HG02973 (cell line): ENCODE data around the gene ODAD2.
"Not testable (repeated sequence)": the region's sequence is repeated elsewhere in the genome, so short reads cannot be mapped to it uniquely, and the experiment has no call there.

Experiments
- ATAC-seq: cut with Tn5 transposase; IDR thresholded peaks from one replicate; pipeline ENCODE4 v1.9.1; 2021; ENCODE audit warnings: moderate library complexity; ENCODE audit not compliant: unreplicated experiment

ODAD2 gene

DNA sequence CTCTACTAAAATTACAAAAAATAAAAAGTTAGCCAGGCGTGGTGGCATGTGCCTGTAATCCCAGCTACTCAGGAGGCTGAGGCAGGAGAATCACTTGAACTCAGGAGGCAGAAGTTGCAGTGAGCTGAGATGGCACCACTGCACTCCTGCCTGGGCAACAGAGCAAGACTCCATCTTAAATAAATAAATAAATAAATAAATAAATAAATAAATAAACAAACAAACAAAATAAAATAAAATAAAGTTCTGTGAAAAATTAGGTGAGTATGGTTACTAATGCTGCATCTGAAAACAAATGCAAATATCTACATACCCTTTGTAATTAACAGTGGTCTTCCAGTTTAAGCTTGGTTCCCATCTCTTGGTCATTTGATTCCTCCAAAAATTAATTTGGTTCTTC is 28.1 kb downstream of the ODAD2 start:
- not testable (repeated sequence) for ATAC-seq

DNA sequence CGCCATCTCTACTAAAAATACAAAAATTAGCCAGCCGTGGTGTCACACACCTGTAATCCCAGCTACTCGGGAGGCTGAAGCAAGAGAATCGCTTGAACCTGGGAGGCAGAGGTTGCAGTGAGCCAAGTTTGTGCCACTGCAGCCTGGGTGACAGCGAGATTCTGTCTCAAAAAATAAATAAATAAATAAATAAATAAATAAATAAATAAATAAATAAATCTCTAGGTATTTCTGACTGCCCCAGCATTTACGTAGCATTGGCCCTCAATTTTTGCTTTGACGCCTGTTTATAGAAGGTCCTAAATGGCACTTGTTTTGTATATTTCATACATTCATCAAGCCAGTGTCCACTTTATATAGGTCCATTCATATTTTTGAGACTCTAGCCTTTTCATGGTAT is 28.9 kb downstream of the ODAD2 start:
- not testable (repeated sequence) for ATAC-seq

DNA sequence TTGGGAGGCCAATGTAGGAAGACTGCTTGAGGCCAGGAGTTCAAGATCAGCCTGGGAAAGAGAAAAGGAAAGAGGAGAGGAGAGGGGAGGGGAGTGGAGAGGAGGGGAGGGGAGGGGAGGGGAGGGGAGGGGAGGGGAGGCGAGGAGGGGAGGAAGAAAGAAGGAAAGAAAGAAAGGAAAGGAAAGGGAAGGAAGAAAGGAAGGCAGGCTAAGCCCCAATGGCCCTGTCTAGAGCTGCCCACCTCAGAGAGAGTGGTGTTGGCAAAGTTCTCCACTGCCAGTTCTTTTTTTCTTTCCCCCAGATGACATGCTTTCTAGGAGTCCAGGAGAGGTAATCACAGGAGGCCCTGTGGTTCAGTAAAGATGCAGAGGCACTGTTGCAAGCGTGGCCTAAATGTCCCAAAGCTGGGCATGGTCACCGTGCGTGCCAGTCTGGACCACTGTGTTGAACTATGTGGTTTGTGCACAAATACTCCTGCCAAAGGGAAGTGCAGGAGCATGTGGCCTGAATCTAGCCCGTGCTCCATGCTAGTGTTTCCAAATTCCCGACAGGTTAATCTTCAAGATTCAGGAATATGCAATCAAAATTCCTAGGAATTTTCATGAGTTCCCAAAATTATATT is 39.7 kb downstream of the ODAD2 start:
- no peak for ATAC-seq

DNA sequence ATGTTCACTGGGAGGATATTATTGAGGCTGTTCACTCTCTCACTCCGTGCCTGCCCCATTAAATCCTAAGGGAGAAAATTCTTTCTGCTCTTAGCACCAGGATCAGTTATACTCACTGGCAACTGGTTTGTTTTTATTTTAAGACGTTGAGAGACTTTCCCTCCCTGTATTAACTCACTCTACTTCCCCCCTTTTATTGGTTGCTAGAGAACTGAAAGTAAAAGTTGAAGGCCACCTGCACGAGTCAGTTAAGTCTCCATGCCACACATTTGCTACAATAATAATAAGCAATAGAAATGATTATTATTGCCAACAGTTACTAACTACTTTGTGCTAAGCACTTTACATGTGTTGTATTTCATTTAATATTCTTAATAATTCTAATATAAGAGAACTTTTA is 40.5 kb downstream of the ODAD2 start:
- ATAC-seq, result not testable (repeated sequence)

DNA sequence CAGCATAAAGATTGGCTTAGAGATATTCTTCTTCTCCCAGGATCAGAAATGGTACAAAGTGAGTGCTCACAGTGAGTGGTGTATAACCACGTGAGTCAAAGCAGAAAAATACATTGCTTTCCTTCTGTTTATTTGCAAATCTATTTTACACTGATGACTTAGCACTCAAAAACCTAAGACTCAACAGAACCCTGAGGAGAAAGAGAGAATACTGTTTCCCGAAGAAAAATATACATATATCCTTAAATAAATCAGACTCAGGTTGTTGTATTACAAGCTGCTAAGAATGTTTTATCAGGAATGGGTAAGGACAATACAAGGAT is 48.7 kb downstream of the ODAD2 start:
- ATAC-seq, result no peak

DNA sequence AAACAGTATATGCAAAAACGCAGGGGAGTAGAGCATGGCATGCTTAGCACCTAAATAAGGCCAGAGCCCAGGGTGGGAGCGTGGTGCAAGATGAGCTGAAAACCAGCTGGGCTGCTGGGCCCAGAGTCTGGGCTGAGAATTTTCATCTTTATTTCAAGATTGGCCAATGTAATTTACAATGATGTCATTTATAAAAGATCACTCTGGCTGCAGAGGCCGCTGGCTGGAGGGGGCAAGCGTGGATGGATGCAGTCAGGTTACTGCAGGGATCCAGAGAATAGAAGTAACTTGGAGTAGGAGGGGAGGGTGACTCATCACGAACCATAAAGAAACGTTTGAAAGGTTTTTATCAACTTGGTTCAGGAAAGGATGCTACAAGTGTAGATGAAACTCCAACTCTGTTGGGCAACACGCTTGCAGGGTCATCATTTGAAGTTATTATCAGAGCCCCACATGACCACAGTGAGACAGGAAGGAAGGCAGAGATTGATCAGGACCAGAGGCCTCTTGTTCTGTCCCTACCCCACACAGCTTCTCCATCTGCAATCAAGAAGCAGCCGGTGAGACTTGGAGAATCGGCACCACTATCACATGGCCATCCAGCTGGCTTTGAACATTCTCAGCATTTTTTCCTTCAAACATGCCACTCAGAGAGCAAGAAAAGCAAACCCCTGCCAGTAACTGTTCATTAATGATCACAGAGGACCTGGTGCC is 49.2 kb downstream of the ODAD2 start:
- ATAC-seq, result no peak

DNA sequence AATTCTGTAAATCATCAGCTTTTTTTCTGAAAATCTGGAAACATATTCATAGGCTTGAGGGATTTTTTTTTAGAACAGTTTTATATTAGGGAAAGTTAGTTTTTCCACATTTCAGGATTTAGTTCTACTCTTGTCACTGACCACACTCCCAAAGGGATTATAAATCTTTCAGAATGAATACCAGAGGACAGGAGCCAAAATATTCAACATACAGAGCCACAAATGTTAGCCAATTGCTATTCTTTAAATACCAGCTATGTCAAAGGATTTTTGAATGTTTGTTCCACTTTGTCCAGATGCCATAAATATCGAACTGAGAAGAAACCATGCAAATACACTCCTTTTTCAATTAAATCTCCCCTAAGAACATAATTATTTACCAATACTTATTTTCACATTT is 50.7 kb downstream of the ODAD2 start:
- no peak for ATAC-seq

DNA sequence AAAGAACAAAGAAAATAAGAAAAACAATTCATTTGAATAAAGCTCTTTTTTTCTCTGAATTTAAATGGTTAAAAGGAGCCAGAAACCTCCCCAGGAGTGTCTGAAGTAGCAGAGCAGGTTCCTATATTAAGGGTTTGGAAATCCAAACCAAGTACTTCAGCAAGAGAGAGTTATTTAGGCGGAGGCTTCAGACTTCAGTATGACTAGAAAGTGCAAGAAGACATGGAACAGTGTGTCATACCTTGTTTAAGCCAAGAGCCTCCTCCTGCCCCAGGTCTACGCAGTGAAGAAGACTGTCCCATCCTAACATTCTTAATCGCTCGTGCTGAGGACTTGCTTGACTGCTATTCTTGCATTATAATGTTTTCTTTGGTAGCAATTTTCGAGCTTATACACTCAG is 51.3 kb downstream of the ODAD2 start:
- ATAC-seq, result no peak

DNA sequence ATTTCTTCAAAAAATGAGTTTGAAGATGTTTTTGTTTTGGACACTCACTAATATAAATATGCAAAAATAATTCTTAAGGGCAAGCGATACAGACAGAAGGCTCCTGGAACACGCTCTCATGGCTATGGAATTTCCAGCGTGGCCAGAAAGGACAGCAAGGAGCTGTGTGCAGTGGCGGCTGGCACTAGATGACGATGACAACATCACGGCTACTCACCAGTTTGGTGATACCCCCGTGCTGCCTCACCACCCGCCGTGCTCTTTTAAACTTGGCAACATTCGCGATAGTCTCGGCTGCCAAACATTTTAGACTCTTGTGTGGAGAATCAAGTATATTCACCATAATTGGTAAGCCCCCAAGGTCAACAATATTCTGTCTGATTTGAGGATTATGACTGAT is 54.9 kb downstream of the ODAD2 start:
- no peak for ATAC-seq

DNA sequence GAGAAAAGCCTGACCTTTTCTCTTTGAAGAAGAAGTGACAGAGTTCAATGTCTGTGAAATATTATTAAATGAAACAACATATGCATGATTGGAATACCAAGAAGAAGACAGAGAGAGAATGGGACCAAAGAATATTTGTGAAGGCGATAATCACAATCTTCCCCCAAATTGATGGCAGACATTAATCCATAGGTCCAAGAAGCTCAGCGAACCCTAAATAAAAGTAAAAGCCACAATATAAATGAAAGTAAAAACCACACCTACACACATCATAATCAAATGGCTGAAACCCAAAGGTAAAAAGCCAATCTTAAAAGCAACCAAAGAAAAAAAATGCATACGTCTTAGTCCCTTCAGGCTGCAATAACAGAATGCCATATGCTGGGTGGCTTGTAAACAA is 84.0 kb downstream of the ODAD2 start:
- ATAC-seq, result no peak

DNA sequence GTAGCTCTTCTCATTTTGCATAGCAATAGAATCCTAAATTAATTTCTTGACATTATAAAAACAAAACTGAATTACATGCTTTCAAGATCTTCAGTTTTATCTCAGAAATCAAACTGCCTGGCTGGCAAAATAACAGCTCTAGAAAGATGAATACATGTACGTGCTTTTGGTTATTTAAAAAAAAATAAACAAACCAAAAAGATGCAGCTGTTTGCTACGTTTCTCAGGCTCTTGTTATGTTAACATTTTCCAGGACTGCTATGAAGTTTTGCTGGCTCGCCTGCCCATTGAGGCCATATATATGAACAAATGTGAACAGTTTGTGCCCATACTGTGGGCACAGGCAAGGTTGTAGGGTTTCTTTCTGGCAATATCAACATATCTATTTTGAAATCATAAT is 86.6 kb downstream of the ODAD2 start:
- ATAC-seq, result no peak

DNA sequence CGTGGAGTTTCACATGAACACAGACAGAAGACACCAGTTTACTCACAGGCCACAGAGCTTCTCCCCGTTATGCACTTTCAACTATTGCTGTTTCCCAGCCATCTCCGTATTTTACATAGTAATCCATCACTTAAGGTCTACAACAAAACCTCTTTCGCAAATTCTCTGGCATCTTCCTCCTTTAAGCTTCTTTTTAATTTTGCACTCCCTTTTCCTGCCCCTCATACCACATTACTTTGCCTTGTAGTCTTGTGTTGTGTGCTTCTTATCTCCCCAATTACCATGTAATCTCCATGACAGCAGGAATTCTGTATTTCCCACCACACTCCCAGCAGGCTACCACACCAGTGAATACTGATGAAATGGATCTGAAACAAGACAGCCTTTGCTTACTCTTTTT is 87.3 kb downstream of the ODAD2 start:
- no peak for ATAC-seq

DNA sequence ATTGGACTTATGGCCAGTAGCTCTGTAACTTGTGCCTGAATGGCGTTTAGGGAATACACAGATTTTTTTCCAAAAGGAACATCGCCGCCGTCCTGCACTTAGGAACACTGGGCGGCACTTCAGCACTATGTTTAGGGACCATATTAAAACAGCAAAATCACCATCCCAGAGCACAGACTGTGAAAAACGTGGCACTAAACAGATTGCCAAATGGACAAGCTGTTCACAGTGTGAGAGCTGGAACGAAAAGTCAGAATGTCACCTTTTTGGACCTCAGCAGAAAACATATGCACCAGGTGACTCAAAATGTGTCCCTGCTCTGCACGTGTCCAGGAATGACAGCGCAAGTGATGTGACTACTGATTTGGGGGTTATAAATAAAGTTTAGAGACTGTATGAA is 87.9 kb downstream of the ODAD2 start:
- ATAC-seq, result no peak

DNA sequence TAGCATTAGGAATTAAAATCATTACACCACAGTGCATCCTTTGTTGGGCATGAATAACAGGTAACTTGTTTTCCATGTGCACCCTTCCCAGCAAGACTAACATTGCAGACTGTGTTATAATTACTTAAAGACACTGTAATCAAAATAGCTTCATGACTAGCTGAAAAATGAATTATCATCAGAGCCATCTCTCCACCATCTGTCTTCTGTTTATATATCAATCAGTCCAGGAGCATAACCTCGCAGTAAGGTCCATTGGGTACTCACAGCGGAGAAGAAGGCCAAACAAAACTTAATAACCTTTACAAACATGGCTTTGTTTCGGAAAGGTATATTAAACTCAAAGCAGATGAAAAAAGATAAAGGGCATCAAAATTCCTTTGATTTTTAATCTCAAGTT is 90.6 kb downstream of the ODAD2 start:
- ATAC-seq, result no peak

DNA sequence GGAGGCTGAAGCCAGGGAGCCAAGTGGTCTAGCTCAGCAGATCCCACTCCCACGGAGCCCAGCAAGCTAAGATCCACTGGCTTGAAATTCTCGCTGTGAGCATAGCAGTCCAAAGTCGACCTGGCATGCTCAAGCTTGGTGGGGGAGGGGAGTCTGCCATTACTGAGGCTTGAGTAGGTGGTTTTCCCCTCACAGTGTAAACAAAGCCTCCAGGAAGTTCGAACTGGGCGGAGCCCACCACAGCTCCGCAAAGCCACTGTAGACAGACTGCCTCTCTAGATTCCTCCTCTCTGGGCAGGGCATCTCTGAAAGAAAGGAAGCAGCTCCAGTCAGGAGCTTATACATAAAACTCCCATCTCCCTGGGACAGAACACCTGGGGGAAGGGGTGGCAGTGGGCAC is 99.4 kb downstream of the ODAD2 start:
- not testable (repeated sequence) for ATAC-seq

DNA sequence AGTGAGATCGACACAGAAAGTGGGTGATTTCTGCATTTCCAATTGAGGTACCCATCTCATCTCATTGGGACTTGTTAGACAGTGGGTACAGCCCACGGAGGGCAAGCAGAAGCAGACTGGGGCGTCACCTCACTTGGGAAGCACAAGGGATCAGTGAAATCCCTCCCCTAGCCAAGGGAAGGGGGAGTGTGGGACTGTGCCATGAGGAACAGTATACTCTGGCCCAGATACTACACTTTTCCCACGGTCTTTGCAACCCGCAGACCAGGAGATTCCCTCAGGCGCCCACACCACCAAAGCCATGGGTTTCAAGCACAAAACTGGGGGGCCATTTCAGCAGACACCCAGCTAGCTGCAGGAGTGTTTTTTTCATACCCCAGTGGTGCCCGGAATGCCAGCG is 99.8 kb downstream of the ODAD2 start:
- ATAC-seq, result no peak

DNA sequence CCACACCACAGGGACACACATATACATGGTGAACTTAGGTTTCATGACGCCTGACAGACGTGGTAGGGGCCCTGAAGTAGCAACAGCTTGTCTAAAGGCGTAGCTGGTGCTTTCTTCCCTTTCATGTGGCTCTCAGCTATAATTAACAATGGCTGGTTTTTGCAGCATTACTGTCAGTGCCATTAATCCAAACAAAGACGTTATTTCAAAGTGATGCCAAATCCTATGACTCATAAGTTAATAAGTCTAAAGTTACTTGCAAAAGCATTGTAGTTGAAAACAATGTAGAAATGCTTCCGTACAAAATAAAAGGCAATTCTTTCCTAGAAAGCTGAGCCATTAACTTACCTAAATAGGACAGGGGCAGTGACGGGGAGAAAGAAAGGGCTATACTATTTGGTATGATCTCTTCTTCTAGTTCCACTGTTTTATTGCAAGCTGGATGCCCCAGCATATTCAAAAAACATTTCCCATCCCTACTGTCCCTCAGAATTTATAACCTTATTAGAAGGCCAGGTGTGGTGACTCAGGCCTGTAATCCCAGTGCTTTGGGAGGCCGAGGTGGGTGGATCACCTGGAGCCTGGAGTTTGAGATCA is 105.4 kb downstream of the ODAD2 start:
- ATAC-seq, result no peak

DNA sequence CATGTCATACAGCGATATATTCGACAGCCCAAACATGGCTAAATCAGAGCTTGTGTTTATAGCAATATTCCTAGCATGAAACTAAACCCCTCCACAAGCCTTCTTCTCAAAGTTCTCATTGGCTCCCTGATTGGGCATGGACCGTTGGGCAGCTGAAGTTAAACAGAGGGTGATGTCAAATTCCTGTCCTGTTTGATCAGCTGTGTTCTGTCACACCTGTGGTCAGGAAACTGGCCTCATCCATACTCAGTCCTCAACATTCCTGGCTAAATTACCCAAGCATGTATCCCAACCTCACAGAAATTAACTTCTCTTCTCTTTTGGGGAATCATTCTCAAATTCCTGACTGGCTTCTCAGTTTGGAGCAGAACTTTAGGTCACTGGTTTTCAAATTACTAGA is 107.9 kb downstream of the ODAD2 start:
- ATAC-seq, result no peak

DNA sequence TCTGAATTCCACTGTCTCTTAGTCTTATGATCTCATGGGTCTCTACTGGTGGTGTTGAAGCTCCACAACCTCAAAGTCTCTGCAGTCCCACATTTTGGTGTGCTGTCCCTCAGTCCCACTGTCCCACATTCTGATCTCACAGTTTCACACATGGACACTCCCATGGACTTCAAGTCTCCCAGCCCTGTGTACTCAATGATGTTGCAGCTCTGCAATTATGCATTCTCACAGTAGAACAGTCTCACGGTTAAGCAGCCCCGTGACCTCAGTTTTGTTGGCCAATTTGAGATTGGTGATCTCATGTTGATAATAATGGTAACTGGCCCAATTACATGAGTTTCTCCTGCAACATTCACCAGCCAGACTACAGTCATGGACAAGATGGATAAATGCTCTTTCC is 109.4 kb downstream of the ODAD2 start:
- ATAC-seq, result no peak

DNA sequence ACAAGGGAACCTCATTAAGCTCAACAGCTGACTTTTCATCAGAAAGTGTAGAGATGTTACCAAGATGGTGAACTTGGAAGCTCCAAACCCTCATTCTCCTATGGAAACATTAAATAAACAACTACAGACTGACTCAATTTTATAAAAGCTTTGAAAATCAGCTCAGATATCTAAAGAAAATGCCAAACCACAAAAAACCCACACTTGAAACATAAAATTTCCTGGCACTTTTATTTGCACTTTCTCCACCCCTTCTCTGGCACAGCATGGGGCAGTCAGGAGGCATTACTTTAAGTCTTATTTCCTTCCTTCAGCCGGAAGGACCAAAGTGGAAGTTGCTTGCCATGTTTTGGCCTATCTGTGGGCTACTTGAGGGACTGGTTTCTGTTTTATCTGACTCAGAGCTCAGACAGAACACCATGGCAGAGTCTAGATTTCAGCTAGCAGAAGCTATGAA is 114.7 kb downstream of the ODAD2 start:
- ATAC-seq, result no peak

DNA sequence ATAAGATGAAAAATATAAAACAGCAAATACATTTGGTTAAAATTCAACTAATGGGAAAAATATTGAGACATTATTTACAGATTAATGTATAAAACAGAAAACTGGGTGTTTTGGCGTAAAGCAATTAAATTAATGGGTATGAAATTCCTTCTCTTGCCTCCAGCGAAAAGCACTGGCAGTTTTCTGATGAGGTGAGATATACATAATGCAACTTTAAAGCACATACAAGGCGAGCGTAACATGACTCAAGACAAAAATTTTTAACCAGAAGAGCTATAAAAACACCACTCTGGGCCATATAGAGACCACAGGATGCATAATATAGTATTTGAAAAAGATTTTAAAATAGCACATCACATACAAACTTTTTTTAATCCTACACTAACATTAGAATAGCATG is 120.6 kb downstream of the ODAD2 start:
- ATAC-seq, result no peak

DNA sequence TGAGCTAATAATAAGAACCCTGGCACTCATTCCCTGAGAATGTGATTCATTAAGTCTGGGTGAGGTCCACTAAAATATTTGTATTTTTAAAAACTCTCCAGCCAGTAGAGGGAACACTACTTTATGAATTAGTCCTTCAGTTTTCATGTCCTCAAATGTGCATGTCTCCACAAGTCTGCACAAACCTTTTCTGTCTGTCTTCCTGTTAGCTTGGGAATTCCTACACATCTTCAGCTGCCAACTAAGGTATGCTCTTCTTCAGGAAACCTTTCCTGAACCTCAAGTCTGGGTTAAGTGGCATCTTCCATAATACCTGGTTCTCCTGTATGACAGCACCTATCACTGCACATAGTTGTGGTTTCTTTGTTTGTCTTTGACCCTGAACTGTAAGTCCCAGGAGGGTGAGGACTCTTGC is 133.7 kb downstream of the ODAD2 start:
- no peak for ATAC-seq

DNA sequence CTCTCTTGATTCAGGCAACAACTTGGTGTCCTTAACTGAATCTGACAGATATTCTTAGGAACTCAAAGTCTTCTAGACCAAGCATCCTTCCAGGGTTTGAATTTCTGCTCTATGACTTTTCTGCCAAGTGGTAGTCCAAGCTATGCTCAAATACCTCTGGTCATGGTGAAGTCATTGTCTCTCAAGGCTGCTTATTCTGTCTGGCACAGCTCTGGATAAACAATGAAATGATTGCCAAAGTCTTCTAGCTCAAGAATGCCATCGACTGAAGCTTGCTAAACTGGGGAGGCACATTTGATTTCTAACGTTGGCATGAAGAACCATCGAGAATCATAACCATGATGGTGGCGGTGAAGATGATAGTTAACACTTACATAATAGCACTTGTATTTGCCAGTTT is 137.1 kb downstream of the ODAD2 start:
- ATAC-seq, result no peak
